SKM-1 (cell line): Measurements from ENCODE around the gene SSR2.

ENCODE experiments used
- DNase-seq: peaks from one replicate; lab custom pipeline; 2025; ENCODE audit not compliant: unreplicated experiment; lab: John Stamatoyannopoulos, UW

SSR2 gene

DNA sequence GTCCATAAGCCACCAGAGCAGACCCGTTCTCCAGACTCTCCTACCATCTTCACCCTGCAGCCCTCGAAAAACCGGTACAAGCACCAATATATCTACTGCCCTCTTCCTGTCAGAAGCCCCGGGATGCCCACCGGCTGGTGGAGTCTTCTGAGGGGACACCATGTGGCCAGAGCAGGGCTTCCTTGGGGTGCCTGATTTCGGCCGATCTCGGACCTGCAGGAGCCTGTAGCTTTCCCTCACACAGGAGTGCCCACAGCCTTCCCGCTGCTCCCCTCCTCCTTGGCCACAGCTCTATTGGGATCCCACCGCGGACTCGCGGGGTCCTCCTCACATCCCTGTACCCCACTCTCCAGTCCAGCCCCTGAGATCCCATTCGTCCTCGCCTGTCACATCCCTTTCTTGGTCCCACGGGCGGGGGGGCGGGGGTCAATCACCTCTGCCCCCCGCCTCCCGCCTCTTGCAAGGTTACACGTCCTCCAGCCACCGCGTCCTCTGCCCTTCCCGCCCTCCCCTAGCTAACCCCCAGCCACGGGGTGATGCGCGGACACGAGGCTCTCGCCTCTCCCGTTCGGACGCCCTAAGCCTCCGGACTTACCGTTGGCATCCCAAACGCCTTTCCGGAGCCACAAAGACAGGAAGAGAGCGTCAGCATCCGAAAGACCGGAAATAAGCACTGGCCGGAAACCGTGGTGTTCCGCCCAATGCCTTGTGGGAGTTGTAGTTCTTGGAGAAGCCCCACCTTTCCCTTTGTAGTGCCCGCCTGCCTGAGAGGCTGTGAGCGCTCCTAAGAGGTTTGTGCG lies at the start of gene SSR2:
Gene SSR2, minus strand, starts transcription at position 659 of the 800 bp plus-strand sequence. CDS start 784 bp downstream, outside the sequence.
- DNase-seq, result peak; percentile 95

DNA sequence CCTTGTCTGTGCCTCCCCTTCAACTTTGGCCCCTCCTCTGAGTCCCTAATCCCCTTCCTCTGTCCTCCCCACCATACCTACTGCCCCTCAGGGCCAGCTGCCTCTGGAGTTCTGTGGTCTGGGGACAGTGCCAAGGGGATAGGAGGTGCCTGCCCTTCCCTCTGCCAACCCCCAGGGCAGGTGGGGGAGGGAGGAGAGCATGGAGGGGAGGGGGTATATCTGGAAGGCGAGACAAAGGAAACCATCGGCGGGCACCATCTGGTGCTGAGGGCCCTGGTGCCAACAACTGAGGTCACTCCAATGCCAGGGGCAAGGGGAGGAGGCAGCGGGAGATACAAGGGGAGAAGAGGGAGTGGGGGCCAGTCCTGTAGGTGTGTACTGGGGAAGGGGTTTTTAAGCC lies 49.8 kb upstream of the SSR2 start:
- no peak for DNase-seq

DNA sequence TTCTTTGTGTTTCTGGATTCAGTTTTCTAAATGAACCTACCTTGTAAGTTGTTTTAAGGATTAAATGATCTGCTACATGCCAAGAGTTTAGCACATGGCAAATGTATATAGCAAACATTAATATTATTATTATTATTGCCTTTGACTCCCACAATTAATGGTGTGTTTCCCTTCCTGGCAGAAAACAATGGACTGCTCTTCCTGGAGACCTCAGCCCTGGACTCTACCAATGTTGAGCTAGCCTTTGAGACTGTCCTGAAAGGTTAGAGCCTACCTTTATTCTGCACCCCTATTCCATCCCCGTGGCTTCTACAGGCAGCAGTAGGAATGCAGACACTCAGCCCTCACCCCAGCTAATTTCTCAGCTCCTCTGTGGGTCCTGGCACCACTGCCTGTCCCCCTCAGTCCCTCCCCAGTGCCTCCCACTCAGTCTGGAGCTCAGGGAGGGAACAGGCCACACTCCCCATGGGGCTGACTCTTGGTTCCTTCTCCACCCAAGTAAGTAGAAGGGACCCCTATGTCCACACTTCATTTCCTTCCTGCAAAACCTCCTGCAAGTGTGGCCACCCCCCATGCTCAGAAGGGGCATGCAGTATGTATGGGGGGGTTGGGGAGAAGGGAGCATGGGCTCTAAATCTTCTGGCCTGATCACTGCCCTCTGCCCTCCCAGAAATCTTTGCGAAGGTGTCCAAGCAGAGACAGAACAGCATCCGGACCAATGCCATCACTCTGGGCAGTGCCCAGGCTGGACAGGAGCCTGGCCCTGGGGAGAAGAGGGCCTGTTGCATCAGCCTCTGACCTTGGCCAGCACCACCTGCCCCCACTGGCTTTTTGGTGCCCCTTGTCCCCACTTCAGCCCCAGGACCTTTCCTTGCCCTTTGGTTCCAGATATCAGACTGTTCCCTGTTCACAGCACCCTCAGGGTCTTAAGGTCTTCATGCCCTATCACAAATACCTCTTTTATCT lies 49.0 kb upstream of the SSR2 start:
- DNase-seq, result no peak

DNA sequence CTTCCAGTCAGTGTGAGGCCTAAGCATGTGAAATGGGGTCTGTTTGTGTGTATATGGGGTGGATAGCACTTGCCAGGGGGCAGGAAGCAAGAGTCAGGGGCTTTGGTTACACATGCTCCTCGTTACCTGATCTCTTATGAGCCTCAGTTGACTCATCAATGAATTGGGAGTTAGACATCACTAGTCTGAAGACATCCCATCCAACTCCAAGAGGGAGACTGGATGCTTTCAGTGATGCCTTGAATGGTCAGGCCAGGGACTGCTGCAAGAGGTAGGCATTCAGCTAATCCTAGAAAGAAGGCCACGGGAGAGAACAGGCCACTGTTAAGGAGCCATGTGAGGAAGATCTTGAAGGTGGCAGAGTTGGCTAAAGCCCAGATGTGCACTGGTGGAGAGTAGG lies 46.5 kb upstream of the SSR2 start:
- DNase-seq, result no peak

GRCh38 chr1:156065871-156066270 lies 45.1 kb upstream of the SSR2 start:
- no peak for DNase-seq

- no peak for DNase-seq
These were observed 44.5 kb upstream of the SSR2 start for GRCh38 chr1:156065212-156065611.

DNA sequence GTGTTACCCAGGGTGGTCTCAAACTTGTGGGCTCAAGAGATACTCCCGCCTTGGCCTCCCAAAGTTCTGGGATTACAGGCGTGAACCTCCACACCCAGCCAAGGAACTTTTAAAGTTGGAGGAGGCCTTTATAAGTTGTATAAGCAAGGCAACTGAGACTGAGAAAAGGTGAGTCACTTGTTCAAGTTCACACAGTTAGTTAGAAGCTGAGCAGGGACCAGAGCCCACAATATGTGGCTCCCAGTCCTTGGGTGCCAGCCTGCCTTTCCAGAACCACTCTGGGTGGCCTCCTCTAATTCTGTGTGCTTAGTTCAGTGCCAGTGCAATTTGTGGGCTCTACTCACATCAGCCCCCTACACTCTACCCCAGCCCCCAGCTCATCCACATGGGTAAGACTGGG lies 43.9 kb upstream of the SSR2 start:
- no peak for DNase-seq

GRCh38 chr1:156063997-156064285 lies 43.2 kb upstream of the SSR2 start:
- no peak for DNase-seq

GRCh38 chr1:156062189-156062588 lies 41.4 kb upstream of the SSR2 start:
- DNase-seq, result no peak

- no peak for DNase-seq
These were observed 40.3 kb upstream of the SSR2 start, which contains the start of gene RAB25 for GRCh38 chr1:156060937-156061636. RAB25 (plus strand) TSS chr1:156061160; CDS start chr1:156061401, 241 bp downstream.

- DNase-seq, result no peak
These were observed 35.6 kb upstream of the SSR2 start for GRCh38 chr1:156056326-156056849.

DNA sequence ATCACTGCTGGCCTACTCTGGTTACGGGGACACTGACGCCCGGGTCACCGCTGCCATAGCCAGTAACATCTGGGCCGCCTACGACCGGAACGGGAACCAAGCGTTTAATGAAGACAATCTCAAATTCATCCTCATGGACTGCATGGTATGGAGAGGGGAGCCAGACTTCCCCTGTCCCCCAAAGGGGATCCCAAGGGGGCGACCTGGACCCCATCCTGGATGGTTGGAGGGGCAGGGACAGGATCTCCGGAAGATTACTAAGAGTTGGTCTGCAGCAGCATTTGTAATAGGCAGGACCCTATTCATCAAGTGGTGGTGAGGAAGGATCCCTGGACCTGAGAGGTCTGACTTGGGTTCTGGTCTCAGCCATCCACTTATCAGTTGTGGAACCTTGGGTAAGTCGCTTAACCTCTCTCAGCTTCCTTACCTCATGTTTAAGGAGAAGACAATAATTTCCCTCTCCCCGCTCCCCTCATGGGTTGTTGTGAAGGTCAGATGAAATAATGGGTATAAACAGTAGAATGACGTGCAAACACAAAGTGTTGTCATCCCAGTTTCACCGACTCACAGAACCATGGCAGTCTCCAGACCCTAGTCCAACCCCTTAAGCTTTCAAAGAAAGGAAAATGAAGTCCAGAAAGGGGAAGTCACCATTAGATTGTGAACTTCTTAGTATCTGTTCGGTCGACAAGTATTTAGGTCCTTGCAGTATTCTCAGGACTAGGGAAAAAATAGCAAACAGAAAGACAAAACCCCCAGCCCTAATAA lies 34.7 kb upstream of the SSR2 start:
- DNase-seq, result no peak

- DNase-seq, result peak; percentile 99
These were observed 33.9 kb upstream of the SSR2 start, which contains the start of gene LAMTOR2 for GRCh38 chr1:156054500-156055280. LAMTOR2 (plus strand) TSS chr1:156054782; CDS start chr1:156054890, 108 bp downstream.

DNA sequence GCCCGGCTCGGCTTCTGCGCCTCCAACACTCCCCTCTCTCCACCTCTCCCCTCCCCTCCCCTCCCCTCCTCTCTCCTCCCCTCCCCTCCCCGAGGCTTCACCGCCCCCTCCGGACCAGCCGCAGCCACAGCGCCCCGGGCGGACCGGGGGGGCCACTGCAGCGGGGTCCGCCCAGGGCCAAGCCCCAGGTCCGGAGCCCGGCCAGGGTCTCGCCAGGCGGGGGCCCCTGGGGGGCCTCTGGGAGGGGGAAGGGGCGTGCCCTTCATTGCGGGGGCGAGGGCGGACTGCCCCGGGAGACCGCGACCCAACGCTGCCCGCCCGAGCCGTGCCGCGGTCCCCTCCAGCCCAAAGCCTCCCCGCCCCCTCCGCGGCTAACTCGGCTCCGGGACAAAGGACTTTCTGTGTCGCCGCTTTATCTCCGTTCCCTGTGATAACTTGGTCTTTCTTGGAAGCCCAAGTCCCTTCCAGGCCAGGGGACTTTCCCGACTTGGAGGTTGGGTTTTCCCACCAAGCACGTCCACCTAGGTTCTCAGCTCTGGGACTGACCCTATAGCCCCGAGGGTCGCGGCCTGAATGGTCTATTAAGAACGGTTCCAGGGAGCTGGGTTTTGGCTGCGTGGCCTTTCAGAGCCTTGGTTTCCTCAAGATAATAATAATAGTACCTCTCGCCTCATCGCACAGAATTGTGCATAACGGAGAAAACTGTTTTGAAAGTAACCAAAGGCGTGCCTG lies 33.2 kb upstream of the SSR2 start, which contains the start of gene UBQLN4:
Gene UBQLN4, minus strand, starts transcription at position 31 of the 732 bp plus-strand sequence. CDS start 97 bp downstream, outside the sequence.
- peak; percentile 86 for DNase-seq

GRCh38 chr1:156052862-156053767 lies 32.4 kb upstream of the SSR2 start:
- peak; percentile 56 for DNase-seq

- DNase-seq, result no peak
These were observed 30.4 kb upstream of the SSR2 start for GRCh38 chr1:156051011-156051725.

- DNase-seq, result no peak
These were observed 29.6 kb upstream of the SSR2 start for GRCh38 chr1:156050376-156050775.
